Erythroblast (primary cell): Measurements from ENCODE around the gene MAP4K1.
A peak's percentile ranks its signal among the peaks of the same experiment; 100 is the strongest.
"Not testable (repeated sequence)": the region's sequence is repeated elsewhere in the genome, so short reads cannot be mapped to it uniquely, and the experiment has no call there.

Source experiments
- DNase-seq, 2 experiments: peaks; one replicate each; lab custom pipeline; 2025; lab: John Stamatoyannopoulos, UW
- GATA1 ChIP-seq: IDR thresholded peaks from 2 replicates; pipeline ENCODE4 v1.6.1; 2011; ENCODE audit warnings: low read depth, mild to moderate bottlenecking, control low read depth, low read length, moderate library complexity
- POLR2A ChIP-seq: IDR thresholded peaks from 2 replicates; pipeline ENCODE4 v1.6.1; 2011; ENCODE audit warnings: mild to moderate bottlenecking, low read length

MAP4K1 gene

GRCh38 chr19:38559428-38560401 lies 58.0 kb downstream of the MAP4K1 start:
- TF ChIP-seq POLR2A (no peak), GATA1 (no peak)
- no peak for DNase-seq

GRCh38 chr19:38558933-38559332 lies 58.8 kb downstream of the MAP4K1 start:
- not testable (repeated sequence) for DNase-seq

- TF ChIP-seq POLR2A (no peak), GATA1 (no peak)
- peak; percentile 55 to 62 for DNase-seq
These were observed 60.5 kb downstream of the MAP4K1 start for GRCh38 chr19:38557205-38557799.

GRCh38 chr19:38556521-38557174 lies 61.1 kb downstream of the MAP4K1 start:
- DNase-seq: no peak
- TF ChIP-seq POLR2A (no peak), GATA1 (no peak)

- TF ChIP-seq GATA1: no peak
- no peak for TF ChIP-seq POLR2A
- no peak for DNase-seq
These were observed 62.6 kb downstream of the MAP4K1 start for GRCh38 chr19:38555200-38555599.

GRCh38 chr19:38554676-38555141 lies 63.0 kb downstream of the MAP4K1 start:
- no peak for DNase-seq
- TF ChIP-seq GATA1 (no peak), POLR2A (no peak)

- DNase-seq: not testable (repeated sequence)
These were observed 64.5 kb downstream of the MAP4K1 start for GRCh38 chr19:38553239-38553638.

- TF ChIP-seq GATA1 (no peak), POLR2A (no peak)
- DNase-seq: no peak
These were observed 66.3 kb downstream of the MAP4K1 start for GRCh38 chr19:38551450-38551813.

- TF ChIP-seq POLR2A (no peak), GATA1 (no peak)
- DNase-seq: no peak
These were observed 67.4 kb downstream of the MAP4K1 start for GRCh38 chr19:38550376-38550775.

GRCh38 chr19:38549942-38550341 lies 67.8 kb downstream of the MAP4K1 start:
- TF ChIP-seq POLR2A (no peak), GATA1 (no peak)
- no peak for DNase-seq

- no peak for TF ChIP-seq POLR2A
- TF ChIP-seq GATA1: no peak
- DNase-seq: no peak
These were observed 68.7 kb downstream of the MAP4K1 start for GRCh38 chr19:38549061-38549460.

- no peak for TF ChIP-seq POLR2A
- no peak for TF ChIP-seq GATA1
- no peak for DNase-seq
These were observed 70.3 kb downstream of the MAP4K1 start for GRCh38 chr19:38547421-38547820.

- no peak for DNase-seq
- TF ChIP-seq GATA1 (no peak), POLR2A (no peak)
These were observed 72.2 kb downstream of the MAP4K1 start for GRCh38 chr19:38545596-38545995.
